Activated T-cell treated with anti-CD3 and anti-CD28 coated beads, Interleukin-2, amount 50 U/mL, for 4 hours (primary cell): ENCODE results near the gene ADRA1B. TPM values are rescaled to one million over a fixed set of nuclear protein-coding genes. Genes with fewer than 3 reads are reported as not detected.

ENCODE experiments used
- ATAC-seq, 2 donors: fragments of 200-7000 bp; cut with Tn5 transposase; one replicate each; pipeline ENCODE4 v1.10.0; 2021
- DNase-seq: peaks from one replicate; pipeline ENCODE4 v3.0.0-alpha.2; 2020
- H3K27me3 Mint-ChIP-seq: one replicate; pipeline ENCODE4 v1.8.0; 2021; ENCODE audit warnings: low read depth, mixed read lengths
- H3K36me3 Mint-ChIP-seq: one replicate; pipeline ENCODE4 v1.8.0; 2022; ENCODE audit warnings: mixed read lengths; ENCODE audit not compliant: insufficient read depth
- H3K4me1 Mint-ChIP-seq: one replicate; pipeline ENCODE4 v1.8.0; 2021; ENCODE audit warnings: low read depth, mixed read lengths
- H3K4me3 Mint-ChIP-seq: one replicate; pipeline ENCODE4 v1.8.0; 2021; ENCODE audit warnings: mild to moderate bottlenecking, moderate library complexity, mixed read lengths
- H3K9me3 Mint-ChIP-seq: one replicate; pipeline ENCODE4 v1.8.0; 2021; ENCODE audit warnings: mixed read lengths
- total RNA-seq, 3 donors: library from RNA; stranded (reverse); gene quantifications; one replicate each; pipeline ENCODE4 v1.2.1, GENCODE V29; 2021

ADRA1B gene
- total RNA-seq, 3 donors from 2014 or later: 0.43 to 0.71 (median 0.49) TPM

DNA sequence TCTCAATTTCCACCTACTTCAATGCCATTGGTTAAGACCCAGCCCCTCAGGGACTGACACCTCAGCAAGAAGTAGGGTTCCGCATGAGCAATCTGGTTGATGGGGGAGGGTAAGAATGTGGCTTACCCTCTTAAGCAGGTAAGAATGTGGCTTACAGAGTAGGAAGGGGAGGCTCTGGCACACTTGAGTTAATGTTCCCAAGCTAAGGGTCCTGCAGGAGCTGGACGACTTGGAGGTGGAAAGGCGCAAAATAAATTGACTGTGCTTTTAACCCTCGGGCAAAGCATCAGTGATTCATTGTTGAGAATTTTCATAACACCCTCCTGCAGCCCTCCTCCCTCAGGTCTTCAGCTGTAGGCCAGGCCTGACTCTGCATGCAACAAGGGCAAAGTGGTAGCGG lies 24.9 kb upstream of the ADRA1B start:
- Mint-ChIP-seq H3K9me3 (no peaks in the 10 kb centered on the region), H3K4me1 (no peaks in the 10 kb centered on the region), H3K36me3 (no peaks in the 10 kb centered on the region), H3K4me3 (no peak overlapping the region), H3K27me3 (peaks cover 2% of the 10 kb centered on the region)
- no peak for ATAC-seq
- no peak for DNase-seq

DNA sequence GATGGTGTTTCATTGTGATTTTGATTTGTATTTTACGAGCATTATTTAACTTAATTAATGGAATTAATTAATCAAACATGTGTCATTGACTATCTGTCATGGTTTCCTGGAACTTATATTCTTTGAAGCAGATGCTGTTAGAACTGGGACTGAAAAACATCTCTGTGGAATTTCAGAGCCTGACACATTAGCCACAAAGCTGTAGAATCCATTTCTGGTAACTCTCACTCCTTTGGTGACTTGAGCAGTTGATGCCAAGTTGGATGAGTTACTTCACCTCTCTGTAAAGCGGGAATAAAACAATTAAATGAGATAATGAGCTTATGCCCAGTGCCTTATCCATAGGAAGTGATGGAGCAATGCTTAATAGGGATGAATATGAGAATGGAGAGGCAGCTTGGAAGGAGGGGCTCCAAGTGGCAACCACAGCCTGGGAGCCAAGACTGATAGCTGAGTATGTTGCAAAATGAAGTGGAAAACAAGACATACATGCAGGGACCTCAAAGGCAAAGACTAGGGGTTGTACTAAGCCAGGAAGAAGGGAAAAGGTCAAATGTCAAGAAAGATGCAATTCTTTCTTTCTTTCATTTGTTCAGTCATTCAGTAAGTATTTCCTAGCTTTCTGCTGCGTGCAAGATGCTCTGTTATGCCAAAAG lies 23.1 kb upstream of the ADRA1B start:
- Mint-ChIP-seq H3K36me3 (no peaks in the 10 kb centered on the region), H3K4me1 (no peaks in the 10 kb centered on the region), H3K27me3 (peaks cover 8% of the 10 kb centered on the region), H3K9me3 (no peaks in the 10 kb centered on the region), H3K4me3 (no peak overlapping the region)
- no peak for ATAC-seq
- no peak for DNase-seq

DNA sequence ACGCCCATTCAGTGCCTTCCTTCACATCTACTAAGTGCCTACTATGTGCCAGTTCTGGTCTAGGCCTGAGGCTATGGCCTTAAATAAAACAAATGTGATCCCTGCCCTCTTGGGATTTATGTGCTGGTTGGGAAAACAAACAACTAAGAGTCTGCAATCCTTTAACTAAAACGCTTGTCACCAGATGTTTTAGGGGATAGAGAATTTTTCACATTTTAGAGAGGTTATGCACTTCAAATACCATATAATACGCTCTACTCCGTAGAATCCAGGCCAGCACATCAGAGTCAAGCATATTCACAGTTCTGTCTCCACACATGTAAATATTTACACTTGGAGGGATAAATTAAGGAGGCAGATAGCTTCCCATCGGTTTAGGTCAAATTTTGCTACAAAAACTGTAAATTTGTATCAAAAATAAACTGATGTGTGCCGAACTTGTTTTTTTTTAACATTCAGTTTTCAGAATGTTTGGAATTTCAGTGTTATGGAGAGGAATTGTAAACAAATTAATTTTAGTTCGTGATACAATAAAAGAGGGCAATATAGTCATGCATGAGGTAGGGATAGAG lies 22.0 kb upstream of the ADRA1B start:
- ATAC-seq (no peak), DNase-seq (no peak)
- H3K36me3 Mint-ChIP-seq: no peaks in the 10 kb centered on the region
- H3K4me1 Mint-ChIP-seq: no peaks in the 10 kb centered on the region
- no peak overlapping the region for H3K4me3 Mint-ChIP-seq
- peaks cover 11% of the 10 kb centered on the region for H3K27me3 Mint-ChIP-seq
- no peaks in the 10 kb centered on the region for H3K9me3 Mint-ChIP-seq

DNA sequence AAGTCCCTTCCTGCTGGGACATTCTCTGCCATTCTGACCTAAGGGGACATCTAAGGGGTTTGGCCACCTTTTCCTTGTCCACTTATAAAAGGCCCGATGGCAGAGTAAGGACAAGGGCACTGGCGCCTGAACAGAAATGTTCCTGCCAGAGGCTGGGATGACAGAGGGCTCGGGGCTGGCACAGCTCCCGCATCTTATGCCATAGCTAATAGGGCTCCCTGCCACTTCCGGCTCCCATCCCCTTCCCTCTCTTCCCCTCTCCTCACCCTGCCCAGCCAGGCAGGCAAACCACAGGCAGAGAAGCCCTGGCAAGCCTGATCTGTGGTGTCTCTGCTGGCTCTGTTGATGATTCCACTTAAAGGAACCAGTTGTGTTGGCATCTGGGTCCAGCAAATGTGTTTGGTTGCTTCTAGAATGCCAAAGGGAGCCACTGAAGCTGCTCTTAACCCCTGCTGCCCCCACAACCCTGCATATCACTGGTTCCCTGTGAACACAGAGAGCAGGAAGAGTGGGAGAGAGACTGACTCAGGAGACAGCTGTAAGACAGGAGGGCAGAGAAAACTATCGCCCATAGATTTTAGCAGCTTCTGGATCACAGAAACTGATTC lies 18.4 kb upstream of the ADRA1B start:
- Mint-ChIP-seq H3K4me3 (no peak overlapping the region), H3K36me3 (no peaks in the 10 kb centered on the region), H3K4me1 (no peaks in the 10 kb centered on the region), H3K9me3 (no peaks in the 10 kb centered on the region), H3K27me3 (peaks cover 17% of the 10 kb centered on the region)
- DNase-seq (no peak), ATAC-seq (no peak)

DNA sequence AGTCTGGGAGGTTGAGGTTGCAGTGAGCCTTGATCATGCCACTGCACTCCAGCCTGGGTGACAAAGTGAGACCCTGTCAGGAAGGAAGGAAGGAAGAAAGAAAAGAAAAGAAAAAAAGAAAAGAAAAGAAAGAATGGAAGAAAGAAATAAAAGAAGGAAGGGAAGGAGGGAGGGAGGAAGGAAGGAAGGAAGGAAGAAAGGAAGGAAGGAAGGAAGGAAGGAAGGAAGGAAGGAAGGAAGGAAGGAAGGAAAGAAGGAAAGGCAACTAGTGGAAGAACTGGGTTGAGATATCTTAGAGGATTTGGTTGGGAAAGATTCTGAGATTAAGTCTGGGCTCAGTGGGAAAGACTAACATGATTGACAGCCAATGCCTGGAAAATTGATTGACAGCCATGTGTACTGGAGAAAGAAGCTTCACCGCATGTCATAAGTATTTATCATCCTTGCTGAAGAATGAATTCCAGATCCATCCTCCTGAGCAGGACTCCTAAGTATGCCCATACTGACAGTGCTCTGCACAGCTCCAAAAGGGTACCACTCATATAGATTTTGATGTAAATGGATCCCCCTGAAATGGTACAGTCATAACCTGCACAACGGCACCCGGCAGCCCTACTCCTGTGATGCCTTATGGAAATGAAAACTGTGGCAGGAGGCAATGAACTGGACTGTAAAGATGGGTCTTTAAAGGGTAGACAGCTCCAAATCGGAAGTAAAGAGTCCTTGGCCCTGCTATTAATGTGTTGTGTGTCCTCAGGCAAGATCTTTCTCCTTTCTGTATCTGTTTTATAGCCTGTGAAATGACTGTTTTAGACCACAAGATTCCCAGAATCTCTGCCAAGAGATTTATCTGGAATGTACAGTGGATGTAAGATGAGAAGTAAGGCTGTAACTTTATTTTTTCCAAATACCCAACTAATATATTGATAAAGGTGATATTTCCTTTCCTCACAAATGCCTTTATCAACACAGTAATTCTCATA lies 16.9 kb upstream of the ADRA1B start:
- no peak for DNase-seq
- Mint-ChIP-seq H3K4me1 (no peaks in the 10 kb centered on the region), H3K9me3 (no peaks in the 10 kb centered on the region), H3K4me3 (no peak overlapping the region), H3K36me3 (no peaks in the 10 kb centered on the region), H3K27me3 (peaks cover 17% of the 10 kb centered on the region)
- ATAC-seq: no peak

DNA sequence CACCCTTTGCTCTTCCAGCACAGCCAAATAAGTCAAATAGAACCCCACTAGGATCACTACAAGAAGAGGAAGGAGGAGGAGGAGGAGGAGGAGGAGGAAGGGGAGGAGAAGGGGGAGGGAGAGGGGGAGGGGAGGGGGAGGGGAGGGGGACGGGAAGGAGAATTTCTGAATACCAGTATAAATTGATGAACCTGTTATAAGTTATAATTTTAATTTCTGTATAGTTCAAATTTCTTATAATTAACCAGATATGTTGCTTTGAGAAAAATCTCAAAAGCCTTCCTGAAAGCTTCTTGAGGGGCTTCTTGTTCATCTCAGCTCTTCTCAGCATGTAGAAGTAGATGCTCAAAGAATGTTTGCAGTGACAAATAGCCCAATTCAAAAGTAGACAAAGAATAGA lies 15.0 kb upstream of the ADRA1B start:
- H3K27me3 Mint-ChIP-seq: peaks cover 17% of the 10 kb centered on the region
- no peak overlapping the region for H3K4me3 Mint-ChIP-seq
- H3K36me3 Mint-ChIP-seq: no peaks in the 10 kb centered on the region
- no peak for DNase-seq
- no peaks in the 10 kb centered on the region for H3K9me3 Mint-ChIP-seq
- H3K4me1 Mint-ChIP-seq: no peaks in the 10 kb centered on the region
- ATAC-seq: no peak

DNA sequence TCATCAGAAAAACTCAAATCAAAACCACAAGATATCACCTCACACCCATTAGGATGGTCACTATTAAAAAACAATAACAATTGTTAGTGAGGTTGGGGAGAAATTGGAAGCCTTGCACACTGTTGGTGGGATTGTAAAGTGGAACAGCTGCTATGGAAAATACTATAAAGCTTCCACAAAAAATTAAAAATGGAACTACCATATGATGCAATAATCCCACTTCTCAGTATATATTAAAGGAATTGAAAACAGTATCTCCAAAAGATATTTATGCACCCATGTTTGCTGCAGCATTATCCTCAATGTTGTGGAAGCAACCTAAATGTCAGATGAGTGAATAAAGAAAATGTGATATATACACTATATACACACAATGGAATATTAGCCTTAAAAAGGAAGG lies 14.5 kb upstream of the ADRA1B start:
- no peaks in the 10 kb centered on the region for H3K36me3 Mint-ChIP-seq
- H3K4me3 Mint-ChIP-seq: no peak overlapping the region
- no peaks in the 10 kb centered on the region for H3K9me3 Mint-ChIP-seq
- H3K4me1 Mint-ChIP-seq: no peaks in the 10 kb centered on the region
- ATAC-seq (no peak), DNase-seq (no peak)
- peaks cover 15% of the 10 kb centered on the region for H3K27me3 Mint-ChIP-seq

DNA sequence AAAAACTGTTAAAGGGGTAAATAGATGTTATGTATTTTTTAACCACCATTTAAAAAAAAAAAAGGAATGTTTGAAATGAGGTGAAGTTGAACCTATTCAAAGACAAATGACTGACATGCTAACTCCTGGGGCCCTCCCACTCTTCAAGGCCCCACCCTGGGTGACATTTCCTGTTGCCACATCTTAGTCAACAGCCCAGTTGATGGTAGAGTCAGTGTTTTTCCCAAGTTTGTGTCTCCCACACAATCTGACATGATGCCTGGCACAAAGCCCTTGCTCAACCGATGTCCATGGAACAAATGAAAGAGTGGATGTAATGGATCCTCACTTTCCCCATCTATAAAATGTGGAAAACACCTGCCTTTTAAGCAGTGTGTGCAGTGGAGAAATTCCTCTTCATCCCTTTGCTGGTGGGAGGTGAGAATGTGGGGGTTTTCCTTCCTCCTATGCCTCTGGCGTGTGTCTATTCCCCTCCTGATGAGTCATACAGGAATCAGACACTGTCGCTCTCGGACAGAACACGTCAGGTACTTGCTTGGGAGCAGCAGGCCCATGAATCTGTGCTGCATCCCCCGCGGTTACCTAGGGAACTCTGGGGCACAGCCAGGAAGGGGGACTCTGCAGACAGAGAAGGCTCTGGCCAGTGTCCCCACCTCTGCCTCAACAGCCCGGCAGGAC lies 13.7 kb upstream of the ADRA1B start:
- ATAC-seq (no peak), DNase-seq (no peak)
- Mint-ChIP-seq H3K4me3 (no peak overlapping the region), H3K27me3 (peaks cover 21% of the 10 kb centered on the region), H3K4me1 (no peaks in the 10 kb centered on the region), H3K9me3 (no peaks in the 10 kb centered on the region), H3K36me3 (no peaks in the 10 kb centered on the region)

DNA sequence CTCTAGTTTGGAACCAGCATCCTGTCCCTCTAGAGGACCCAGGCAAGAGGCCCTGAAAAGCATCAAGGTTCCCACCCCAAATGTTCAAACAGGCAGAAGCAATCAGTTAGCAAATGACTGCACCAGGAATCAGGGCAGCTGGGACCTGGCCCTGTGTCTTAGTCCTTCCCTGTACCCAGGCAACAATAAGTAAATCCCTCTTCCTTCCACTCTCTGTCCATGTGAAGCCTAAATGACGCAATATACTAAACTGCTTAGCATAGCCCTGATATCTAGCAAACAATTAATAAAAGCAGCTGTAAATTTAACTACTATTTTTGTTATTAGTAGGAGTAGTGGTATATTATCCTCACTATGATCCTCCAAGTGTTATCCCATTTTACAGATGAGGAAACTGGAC lies 13.2 kb upstream of the ADRA1B start:
- DNase-seq: no peak
- H3K4me3 Mint-ChIP-seq: no peak overlapping the region
- H3K9me3 Mint-ChIP-seq: no peaks in the 10 kb centered on the region
- H3K4me1 Mint-ChIP-seq: no peaks in the 10 kb centered on the region
- no peaks in the 10 kb centered on the region for H3K36me3 Mint-ChIP-seq
- peaks cover 21% of the 10 kb centered on the region for H3K27me3 Mint-ChIP-seq
- no peak for ATAC-seq

DNA sequence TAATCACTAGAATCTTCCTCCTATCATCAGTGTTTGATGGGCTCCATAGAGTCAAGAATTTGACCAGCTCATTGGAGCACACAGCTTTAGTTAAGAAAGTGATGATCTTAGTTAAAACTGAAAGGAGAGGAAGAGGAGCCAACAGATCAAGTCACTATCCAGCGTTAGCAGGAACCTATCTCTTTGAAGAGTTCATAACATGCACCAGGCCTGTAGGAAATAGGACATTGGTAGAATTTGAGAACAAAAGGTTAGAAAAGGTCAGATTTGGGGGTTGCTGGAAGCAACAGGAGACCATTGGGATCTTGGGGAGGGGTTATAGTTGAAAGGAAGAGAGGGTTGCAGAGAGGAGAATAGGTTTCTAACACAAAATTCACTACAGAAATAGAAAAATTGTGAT lies 11.4 kb upstream of the ADRA1B start:
- no peaks in the 10 kb centered on the region for H3K9me3 Mint-ChIP-seq
- ATAC-seq (no peak), DNase-seq (no peak)
- peaks cover 17% of the 10 kb centered on the region for H3K27me3 Mint-ChIP-seq
- H3K4me3 Mint-ChIP-seq: no peak overlapping the region
- no peaks in the 10 kb centered on the region for H3K4me1 Mint-ChIP-seq
- no peaks in the 10 kb centered on the region for H3K36me3 Mint-ChIP-seq

DNA sequence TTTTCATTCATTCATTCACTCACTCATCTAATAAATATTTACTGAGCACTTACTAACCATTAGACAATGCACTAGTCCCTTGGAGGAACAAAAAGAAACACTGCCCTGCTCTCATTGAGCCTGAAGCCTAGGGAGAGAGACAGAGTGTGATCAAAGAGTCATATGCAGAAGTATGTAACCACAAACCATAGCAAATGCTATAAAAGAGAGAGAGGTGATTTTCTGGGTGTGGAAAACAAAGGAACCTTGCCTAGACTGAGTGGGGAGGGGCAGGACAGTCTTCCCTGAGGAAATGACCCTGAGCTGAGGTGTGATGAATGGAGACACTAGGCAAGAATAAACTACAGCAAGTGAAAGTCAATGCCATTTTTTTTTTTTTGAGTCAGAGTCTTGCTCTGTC lies 10.8 kb upstream of the ADRA1B start:
- no peak overlapping the region for H3K4me3 Mint-ChIP-seq
- DNase-seq (no peak), ATAC-seq (peak; percentile 23 to 25)
- H3K27me3 Mint-ChIP-seq: peaks cover 17% of the 10 kb centered on the region
- H3K9me3 Mint-ChIP-seq: no peaks in the 10 kb centered on the region
- H3K36me3 Mint-ChIP-seq: no peaks in the 10 kb centered on the region
- H3K4me1 Mint-ChIP-seq: no peaks in the 10 kb centered on the region

DNA sequence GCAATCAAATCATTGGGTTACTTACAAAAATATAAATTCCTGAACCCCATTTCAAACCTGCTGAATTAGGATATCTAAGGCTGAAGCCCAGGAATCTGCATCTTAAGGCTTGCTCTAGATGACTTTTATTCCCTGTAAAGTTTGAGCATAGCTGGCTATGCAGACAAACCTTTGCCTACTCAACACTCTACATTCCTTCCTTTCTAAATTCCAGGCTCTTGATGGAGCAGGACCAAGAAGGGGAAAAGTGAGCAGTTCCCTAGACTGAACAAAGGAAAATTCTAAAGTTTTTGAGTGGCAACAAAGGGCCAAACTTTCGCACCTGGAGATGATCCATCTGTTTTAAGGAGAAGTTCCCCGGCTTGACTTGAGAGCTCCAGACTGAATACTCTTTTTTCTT lies 9.8 kb upstream of the ADRA1B start:
- no peak for DNase-seq
- Mint-ChIP-seq H3K9me3 (no peaks in the 10 kb centered on the region), H3K4me3 (no peak overlapping the region), H3K27me3 (peaks cover 19% of the 10 kb centered on the region), H3K36me3 (no peaks in the 10 kb centered on the region), H3K4me1 (no peaks in the 10 kb centered on the region)
- no peak for ATAC-seq

DNA sequence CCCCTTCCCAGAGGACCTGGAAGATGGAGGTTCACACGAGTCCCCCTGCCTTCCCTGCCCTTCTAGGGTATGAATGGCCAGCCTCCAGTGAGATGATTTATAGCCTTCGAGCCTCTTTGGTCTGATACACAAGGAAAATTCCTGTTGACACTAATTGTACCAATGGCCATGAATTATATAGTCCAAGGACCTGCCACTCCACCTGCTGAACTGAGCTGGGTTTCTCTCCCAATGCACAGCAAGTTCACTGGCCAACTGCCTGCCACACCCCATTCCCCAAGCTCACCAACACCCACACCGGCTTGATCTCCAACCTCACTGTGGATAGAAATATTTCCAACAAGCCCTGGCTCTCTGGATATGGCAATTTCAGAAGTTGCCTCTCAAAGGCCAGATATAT lies 9.3 kb upstream of the ADRA1B start:
- no peaks in the 10 kb centered on the region for H3K4me1 Mint-ChIP-seq
- peaks cover 18% of the 10 kb centered on the region for H3K27me3 Mint-ChIP-seq

More for the DNA sequence above, 9.3 kb upstream of the ADRA1B start:
- no peak for DNase-seq
- no peak overlapping the region for H3K4me3 Mint-ChIP-seq
- no peak for ATAC-seq
- no peaks in the 10 kb centered on the region for H3K9me3 Mint-ChIP-seq
- no peaks in the 10 kb centered on the region for H3K36me3 Mint-ChIP-seq
